Lung (tissue), 12 donors: ENCODE measurements around the gene SLC25A13. TPM values are rescaled to one million over a fixed set of nuclear protein-coding genes. Genes with fewer than 3 reads are reported as not detected.

Source experiments
- ATAC-seq: fragments of 200-7000 bp; cut with Tn5 transposase; one replicate; pipeline ENCODE4 v1.9.1; 2020; ENCODE audit warnings: moderate number of reproducible peaks; ENCODE audit not compliant: insufficient read depth, low FRiP score
- DNase-seq, 3 donors: peaks; one replicate each; pipeline ENCODE4 v3.0.0-alpha.2; 2013 to 2017
- H3K27ac ChIP-seq, 2 donors: one replicate each; pipeline ENCODE4 v1.5.1; 2013; ENCODE audit warnings: mild to moderate bottlenecking in 2 of 2, moderate library complexity in 2 of 2, control low read depth in 1 of 2, inconsistent platforms in 1 of 2, low read depth in 1 of 2, low read length in 1 of 2
- H3K27me3 ChIP-seq, 3 donors: one replicate each; pipeline ENCODE4 v1.5.1; 2013; ENCODE audit warnings: low read length in 2 of 3; ENCODE audit not compliant: control insufficient read depth in 3 of 3, insufficient read depth in 3 of 3
- H3K36me3 ChIP-seq, 4 donors: one replicate each; pipeline ENCODE4 v1.5.1; 2013; ENCODE audit warnings: low read length in 4 of 4, mild to moderate bottlenecking in 1 of 4, moderate library complexity in 1 of 4; ENCODE audit not compliant: control insufficient read depth in 4 of 4, insufficient read depth in 4 of 4
- H3K4me1 ChIP-seq, 5 donors: one replicate each; pipeline ENCODE4 v1.5.1; 2013; ENCODE audit warnings: low read length in 5 of 5, mild to moderate bottlenecking in 2 of 5, moderate library complexity in 1 of 5; ENCODE audit not compliant: control insufficient read depth in 5 of 5, insufficient read depth in 5 of 5
- H3K4me3 ChIP-seq: one replicate; pipeline ENCODE4 v1.5.1; 2013; ENCODE audit warnings: mild to moderate bottlenecking, control low read depth, moderate library complexity
- H3K9ac ChIP-seq, 2 donors: one replicate each; pipeline ENCODE4 v1.5.1; 2013; ENCODE audit warnings: low read length in 2 of 2, control low read depth in 1 of 2; ENCODE audit not compliant: insufficient read depth in 1 of 2
- H3K9me3 ChIP-seq, 4 donors: one replicate each; pipeline ENCODE4 v1.5.1; 2013; ENCODE audit warnings: low read length in 3 of 4, mild to moderate bottlenecking in 1 of 4, moderate library complexity in 1 of 4; ENCODE audit not compliant: control insufficient read depth in 4 of 4, insufficient read depth in 3 of 4
- CTCF ChIP-seq: IDR thresholded peaks from 2 replicates; pipeline ENCODE4 v1.5.1; 2012; ENCODE audit warnings: mild to moderate bottlenecking; ENCODE audit errors: control extremely low read depth, extremely low read depth
- WGBS, 2 donors: extraction: QIAGEN DNeasy Blood & Tissue Kit; methylation state at CpG; one replicate each; pipeline ENCODE4 v1.1.7; 2013; 5-methylcytosine and 5-hydroxymethylcytosine counted together
- polyA plus RNA-seq, 2 donors: library from polyadenylated mRNA; stranded (reverse); fragments of 200-250 nt; gene quantifications; one replicate each; pipeline ENCODE4 v1.2.1, GENCODE V29; 2013
- total RNA-seq, 2 donors: library from RNA; depleted of rRNA in 1 of 2; stranded (reverse); fragments of >200 nt in 1 of 2; gene quantifications; one replicate each; pipeline ENCODE4 v1.2.1, GENCODE V29; 2014 to 2021
- donor health status: control.
- donor health status: control.
- donor health status: Bipolar disorder and iron deficiency.
- donor health status: healthy.
- donor health status: DM: yes; HTN: yes; CAD: no.

SLC25A13 gene
- total and polyA plus RNA-seq, 4 donors = 7.8 to 40.8 (median 19.6) TPM

GRCh38 chr7:96118449-96119001, 203.4 kb downstream of the SLC25A13 start:
- H3K27me3 ChIP-seq = no peaks in the 10 kb centered on the region
- no peak overlapping the region for H3K4me3 ChIP-seq
- H3K9me3 ChIP-seq = no peaks in the 10 kb centered on the region
- DNase-seq = no peak
- no peak overlapping the region for H3K27ac ChIP-seq
- H3K4me1 ChIP-seq = no peaks in the 10 kb centered on the region
- peaks cover 6 to 16% (median 9%) of the 10 kb centered on the region in 4 donors for H3K36me3 ChIP-seq
- no peak for ATAC-seq
- no peak overlapping the region for H3K9ac ChIP-seq
- no peak for TF ChIP-seq CTCF
- 82 to 84% methylated on average over 13 of the region's 13 CpGs for WGBS, 2 donors

GRCh38 chr7:96116173-96116572, 205.7 kb downstream of the SLC25A13 start:
- Histone ChIP-seq H3K9ac (no peak overlapping the region), H3K27ac (no peak overlapping the region), H3K36me3 (peaks cover 2 to 11% (median 7%) of the 10 kb centered on the region in 4 donors), H3K4me1 (no peaks in the 10 kb centered on the region), H3K4me3 (no peak overlapping the region), H3K9me3 (no peaks in the 10 kb centered on the region), H3K27me3 (no peaks in the 10 kb centered on the region)
- no peak for DNase-seq
- WGBS, 2 donors = 86 to 89% methylated on average over 7 of the region's 7 CpGs
- ATAC-seq = no peak
- TF ChIP-seq CTCF = no peak

GRCh38 chr7:96114190-96114589, 207.7 kb downstream of the SLC25A13 start:
- no peaks in the 10 kb centered on the region for H3K4me1 ChIP-seq
- no peaks in the 10 kb centered on the region for H3K36me3 ChIP-seq
- no peaks in the 10 kb centered on the region for H3K27me3 ChIP-seq
- no peak for ATAC-seq
- no peak overlapping the region for H3K4me3 ChIP-seq
- H3K27ac ChIP-seq = no peak overlapping the region
- no peak for TF ChIP-seq CTCF
- H3K9me3 ChIP-seq = no peaks in the 10 kb centered on the region
- H3K9ac ChIP-seq = no peak overlapping the region
- DNase-seq = no peak
- WGBS, 2 donors = 94 to 95% methylated on average over 7 of the region's 7 CpGs

- no peak overlapping the region for H3K27ac ChIP-seq
- no peaks in the 10 kb centered on the region for H3K9me3 ChIP-seq
- H3K36me3 ChIP-seq = no peaks in the 10 kb centered on the region
- no peak for ATAC-seq
- H3K9ac ChIP-seq = no peak overlapping the region
- DNase-seq = no peak
- H3K4me1 ChIP-seq = no peaks in the 10 kb centered on the region
- H3K27me3 ChIP-seq = no peaks in the 10 kb centered on the region
- no peak for TF ChIP-seq CTCF
- no peak overlapping the region for H3K4me3 ChIP-seq
These were observed 210.5 kb downstream of the SLC25A13 start for GRCh38 chr7:96111405-96111804.
